T-helper 1 cell treated with Interleukin-12 subunit alpha and Interleukin-12 subunit beta and Interleukin-4 antibody, amounts not matched to agents 30 ng/mL and 1 ng/mL, for 36 hours (primary cell): Measurements from ENCODE around the gene WDR90. TPM values are rescaled to one million over a fixed set of nuclear protein-coding genes. Genes with fewer than 3 reads are reported as not detected.

Source experiments
- intact Hi-C: fragments of 100-400 bp; cut with micrococcal nuclease; formaldehyde crosslinking; loops from one replicate; pipeline ENCODE4 v1.15.1; 2024
- total RNA-seq: library from RNA; stranded (reverse); gene quantifications from 2 replicates; pipeline ENCODE4 v1.2.3, GENCODE V29; 2022

WDR90 gene
- total RNA-seq, 1 donor from 2014 or later: 53.6 TPM

DNA sequence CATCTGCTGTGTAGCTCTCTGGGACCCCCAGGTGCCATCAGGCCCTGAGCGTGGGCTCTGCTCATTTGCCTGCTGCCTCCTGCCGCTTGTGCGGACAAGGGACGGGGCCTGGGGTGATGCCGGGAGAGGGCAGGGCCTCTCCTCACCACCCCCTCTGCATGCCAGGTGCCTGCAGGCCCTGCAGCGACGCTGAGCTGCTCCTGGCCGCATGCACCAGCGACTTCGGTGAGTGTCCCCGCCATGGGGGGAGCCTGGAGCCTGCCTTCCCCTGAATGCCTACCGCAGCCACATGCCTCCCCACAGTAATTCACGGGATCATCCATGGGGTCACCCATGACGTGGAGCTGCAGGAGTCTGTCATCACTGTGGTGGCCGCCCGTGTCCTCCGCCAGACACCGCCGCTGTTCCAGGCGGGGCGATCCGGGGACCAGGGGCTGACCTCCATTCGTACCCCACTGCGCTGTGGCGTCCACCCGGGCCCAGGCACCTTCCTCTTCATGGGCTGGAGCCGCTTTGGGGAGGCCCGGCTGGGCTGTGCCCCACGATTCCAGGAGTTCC lies 67.7 kb downstream of the WDR90 start:
- intact Hi-C loops: no loop called here

Other genes with a start within 250 kb of the WDR90 start
- gene DECR2, start 247.5 kb upstream of the WDR90 start, total RNA-seq: 7.9 and 10.7 TPM in 2 replicates
- 35.2 and 38.5 TPM in 2 replicates for gene RAB11FIP3, start 223.7 kb upstream of the WDR90 start, total RNA-seq
- gene CAPN15, start 121.7 kb upstream of the WDR90 start, total RNA-seq: 86.5 and 94.8 TPM in 2 replicates
- gene PRR35, start 89.0 kb upstream of the WDR90 start, total RNA-seq: 0.10 TPM in 1 of 2 replicates, not detected in the other
- 1.8 and 2.2 TPM in 2 replicates for gene NHLRC4, start 82.4 kb upstream of the WDR90 start, total RNA-seq
- gene PIGQ, start 79.4 kb upstream of the WDR90 start, total RNA-seq: 45.5 and 49.8 TPM in 2 replicates
- gene RAB40C, start 59.3 kb upstream of the WDR90 start, total RNA-seq: 16.2 and 17.6 TPM in 2 replicates
- gene WFIKKN1, start 18.4 kb upstream of the WDR90 start, total RNA-seq: 0.69 and 0.76 TPM in 2 replicates
- 79.2 and 85.0 TPM in 2 replicates for gene METTL26, start 13.1 kb upstream of the WDR90 start, total RNA-seq
- 19.3 and 27.5 TPM in 2 replicates for gene MCRIP2, start 7.5 kb upstream of the WDR90 start, total RNA-seq
- 136 and 155 TPM in 2 replicates for gene RHOT2, start 18.8 kb downstream of the WDR90 start, total RNA-seq
- gene RHBDL1, start 26.3 kb downstream of the WDR90 start, total RNA-seq: 0.98 and 2.0 TPM in 2 replicates
- gene STUB1, start 31.0 kb downstream of the WDR90 start, total RNA-seq: 73.9 and 81.6 TPM in 2 replicates
- gene JMJD8, start 35.0 kb downstream of the WDR90 start, total RNA-seq: 41.2 and 42.1 TPM in 2 replicates
- gene WDR24, start 41.0 kb downstream of the WDR90 start, total RNA-seq: 18.0 and 18.5 TPM in 2 replicates
- 8.0 and 8.2 TPM in 2 replicates for gene FBXL16, start 56.4 kb downstream of the WDR90 start, total RNA-seq
- gene METRN, start 65.8 kb downstream of the WDR90 start, total RNA-seq: 4.7 and 6.1 TPM in 2 replicates
- gene ANTKMT, start 71.8 kb downstream of the WDR90 start, total RNA-seq: 8.1 and 10.8 TPM in 2 replicates
- 1.7 and 2.4 TPM in 2 replicates for gene CCDC78, start 77.1 kb downstream of the WDR90 start, total RNA-seq
- gene HAGHL, start 77.7 kb downstream of the WDR90 start, total RNA-seq: 5.1 and 6.1 TPM in 2 replicates
- gene CIAO3, start 91.6 kb downstream of the WDR90 start, total RNA-seq: 42.5 and 46.8 TPM in 2 replicates
- gene MSLN, start 111.4 kb downstream of the WDR90 start, total RNA-seq: not detected in 2 replicates
- gene RPUSD1, start 139.0 kb downstream of the WDR90 start, total RNA-seq: 35.4 and 36.4 TPM in 2 replicates
- gene CHTF18, start 139.3 kb downstream of the WDR90 start, total RNA-seq: 73.0 and 79.3 TPM in 2 replicates
- gene GNG13, start 151.4 kb downstream of the WDR90 start, total RNA-seq: not detected in 2 replicates